ENCODE data around the gene MACROD2. TPM values are rescaled to one million over a fixed set of nuclear protein-coding genes. Genes with fewer than 3 reads are reported as not detected.

MACROD2 gene
- total and polyA plus RNA-seq, 4 donors: 0.66 to 10.5 (median 3.3) TPM

DNA sequence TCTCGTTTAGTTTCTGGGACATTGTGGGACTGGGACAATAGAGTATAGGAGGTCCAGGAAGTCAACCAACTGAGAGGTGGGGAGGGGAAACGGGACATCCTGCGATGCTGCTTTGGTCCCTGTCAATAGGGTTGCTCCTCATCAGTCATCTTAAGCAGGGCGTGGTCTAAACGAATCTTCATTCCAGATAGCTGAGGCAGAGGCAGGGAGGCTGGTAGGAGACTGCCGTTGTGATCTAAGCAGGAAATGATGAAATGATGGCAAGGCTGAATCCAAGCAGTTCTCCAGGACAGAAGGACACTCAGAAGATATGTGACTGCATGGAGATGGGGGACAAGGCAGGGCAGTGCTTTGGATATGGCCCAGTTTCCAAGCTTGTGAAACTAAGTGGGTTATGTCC is 1624.5 kb downstream of the MACROD2 start (continued):
- TF ChIP-seq, protein P1, sequence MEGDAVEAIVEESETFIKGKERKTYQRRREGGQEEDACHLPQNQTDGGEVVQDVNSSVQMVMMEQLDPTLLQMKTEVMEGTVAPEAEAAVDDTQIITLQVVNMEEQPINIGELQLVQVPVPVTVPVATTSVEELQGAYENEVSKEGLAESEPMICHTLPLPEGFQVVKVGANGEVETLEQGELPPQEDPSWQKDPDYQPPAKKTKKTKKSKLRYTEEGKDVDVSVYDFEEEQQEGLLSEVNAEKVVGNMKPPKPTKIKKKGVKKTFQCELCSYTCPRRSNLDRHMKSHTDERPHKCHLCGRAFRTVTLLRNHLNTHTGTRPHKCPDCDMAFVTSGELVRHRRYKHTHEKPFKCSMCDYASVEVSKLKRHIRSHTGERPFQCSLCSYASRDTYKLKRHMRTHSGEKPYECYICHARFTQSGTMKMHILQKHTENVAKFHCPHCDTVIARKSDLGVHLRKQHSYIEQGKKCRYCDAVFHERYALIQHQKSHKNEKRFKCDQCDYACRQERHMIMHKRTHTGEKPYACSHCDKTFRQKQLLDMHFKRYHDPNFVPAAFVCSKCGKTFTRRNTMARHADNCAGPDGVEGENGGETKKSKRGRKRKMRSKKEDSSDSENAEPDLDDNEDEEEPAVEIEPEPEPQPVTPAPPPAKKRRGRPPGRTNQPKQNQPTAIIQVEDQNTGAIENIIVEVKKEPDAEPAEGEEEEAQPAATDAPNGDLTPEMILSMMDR (IDR thresholded peaks at IDR 0.05; ENCODE audit: low read depth, low read length, missing input control): no peak
- TF ChIP-seq YY1 (IDR thresholded peaks at IDR 0.05) (no peak), RAD21 (IDR thresholded peaks at IDR 0.05) (no peak), FOXA1 (IDR thresholded peaks at IDR 0.05) (no peak), EGR1 (IDR thresholded peaks at IDR 0.05; ENCODE audit: low read depth in 2 of 2) (no peak)

DNA sequence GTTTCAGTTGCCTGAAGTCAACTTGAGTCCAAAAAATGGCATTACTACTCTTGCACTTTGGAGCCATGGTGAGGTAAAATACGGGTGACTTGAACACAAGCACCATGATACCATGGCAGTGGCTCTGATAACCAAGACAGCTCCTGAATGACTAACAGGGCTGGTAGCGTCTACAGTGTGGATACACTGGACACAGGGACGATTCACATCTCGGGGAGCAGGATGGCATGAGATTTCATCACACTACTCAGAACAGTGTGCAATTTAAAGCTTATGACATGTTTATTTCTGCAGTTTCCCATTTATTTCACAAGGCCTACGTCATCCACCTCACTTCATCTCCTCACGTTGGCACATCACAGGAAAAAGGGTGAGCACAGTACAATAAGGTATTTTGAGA is 1627.1 kb downstream of the MACROD2 start:
- Histone ChIP-seq H3K9me3 (ENCODE audit: control insufficient read depth in 4 of 4, low read length in 3 of 4) (no peaks in the 10 kb centered on the region), H3K9ac (ENCODE audit: low read depth in 1 of 2, low read length in 2 of 2) (no peak overlapping the region), H3K27me3 (ENCODE audit: control insufficient read depth in 4 of 4, insufficient read depth in 4 of 4, low read length in 3 of 4) (no peaks in the 10 kb centered on the region), H3K27ac (ENCODE audit: low read depth in 1 of 2, low read length in 2 of 2) (no peak overlapping the region), H3K4me3 (ENCODE audit: low read depth in 1 of 3, low read length in 3 of 3) (no peak overlapping the region), H3K36me3 (ENCODE audit: control insufficient read depth in 4 of 4, insufficient read depth in 3 of 4, low read depth in 1 of 4, low read length in 3 of 4) (no peaks in the 10 kb centered on the region), H3K4me1 (ENCODE audit: control insufficient read depth in 4 of 4, insufficient read depth in 4 of 4, low read length in 3 of 4) (no peaks in the 10 kb centered on the region)
- no peak for DNase-seq (ENCODE audit: low spot score)
- WGBS: 91% methylated on average over 6 of the region's 6 CpGs
- TF ChIP-seq RAD21 (IDR thresholded peaks at IDR 0.05) (no peak), YY1 (IDR thresholded peaks at IDR 0.05) (no peak), HNF4G (IDR thresholded peaks at IDR 0.05) (no peak), SP1 (IDR thresholded peaks at IDR 0.05) (no peak), GABPA (IDR thresholded peaks at IDR 0.05 in 1 of 2, conservative IDR thresholded peaks at IDR 0.05 in 1 of 2) (no peak), RXRA (IDR thresholded peaks at IDR 0.05) (no peak), TAF1 (conservative IDR thresholded peaks at IDR 0.05) (no peak), EGR1 (IDR thresholded peaks at IDR 0.05; ENCODE audit: low read depth in 2 of 2) (no peak), HNF4A (conservative IDR thresholded peaks at IDR 0.05) (no peak), FOXA1 (IDR thresholded peaks at IDR 0.05) (no peak), FOXA2 (IDR thresholded peaks at IDR 0.05) (no peak), NR2F2 (IDR thresholded peaks at IDR 0.05) (no peak)
- TF ChIP-seq, protein P2, sequence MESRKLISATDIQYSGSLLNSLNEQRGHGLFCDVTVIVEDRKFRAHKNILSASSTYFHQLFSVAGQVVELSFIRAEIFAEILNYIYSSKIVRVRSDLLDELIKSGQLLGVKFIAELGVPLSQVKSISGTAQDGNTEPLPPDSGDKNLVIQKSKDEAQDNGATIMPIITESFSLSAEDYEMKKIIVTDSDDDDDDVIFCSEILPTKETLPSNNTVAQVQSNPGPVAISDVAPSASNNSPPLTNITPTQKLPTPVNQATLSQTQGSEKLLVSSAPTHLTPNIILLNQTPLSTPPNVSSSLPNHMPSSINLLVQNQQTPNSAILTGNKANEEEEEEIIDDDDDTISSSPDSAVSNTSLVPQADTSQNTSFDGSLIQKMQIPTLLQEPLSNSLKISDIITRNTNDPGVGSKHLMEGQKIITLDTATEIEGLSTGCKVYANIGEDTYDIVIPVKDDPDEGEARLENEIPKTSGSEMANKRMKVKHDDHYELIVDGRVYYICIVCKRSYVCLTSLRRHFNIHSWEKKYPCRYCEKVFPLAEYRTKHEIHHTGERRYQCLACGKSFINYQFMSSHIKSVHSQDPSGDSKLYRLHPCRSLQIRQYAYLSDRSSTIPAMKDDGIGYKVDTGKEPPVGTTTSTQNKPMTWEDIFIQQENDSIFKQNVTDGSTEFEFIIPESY (IDR thresholded peaks at IDR 0.05): no peak
- TF ChIP-seq, protein P3, sequence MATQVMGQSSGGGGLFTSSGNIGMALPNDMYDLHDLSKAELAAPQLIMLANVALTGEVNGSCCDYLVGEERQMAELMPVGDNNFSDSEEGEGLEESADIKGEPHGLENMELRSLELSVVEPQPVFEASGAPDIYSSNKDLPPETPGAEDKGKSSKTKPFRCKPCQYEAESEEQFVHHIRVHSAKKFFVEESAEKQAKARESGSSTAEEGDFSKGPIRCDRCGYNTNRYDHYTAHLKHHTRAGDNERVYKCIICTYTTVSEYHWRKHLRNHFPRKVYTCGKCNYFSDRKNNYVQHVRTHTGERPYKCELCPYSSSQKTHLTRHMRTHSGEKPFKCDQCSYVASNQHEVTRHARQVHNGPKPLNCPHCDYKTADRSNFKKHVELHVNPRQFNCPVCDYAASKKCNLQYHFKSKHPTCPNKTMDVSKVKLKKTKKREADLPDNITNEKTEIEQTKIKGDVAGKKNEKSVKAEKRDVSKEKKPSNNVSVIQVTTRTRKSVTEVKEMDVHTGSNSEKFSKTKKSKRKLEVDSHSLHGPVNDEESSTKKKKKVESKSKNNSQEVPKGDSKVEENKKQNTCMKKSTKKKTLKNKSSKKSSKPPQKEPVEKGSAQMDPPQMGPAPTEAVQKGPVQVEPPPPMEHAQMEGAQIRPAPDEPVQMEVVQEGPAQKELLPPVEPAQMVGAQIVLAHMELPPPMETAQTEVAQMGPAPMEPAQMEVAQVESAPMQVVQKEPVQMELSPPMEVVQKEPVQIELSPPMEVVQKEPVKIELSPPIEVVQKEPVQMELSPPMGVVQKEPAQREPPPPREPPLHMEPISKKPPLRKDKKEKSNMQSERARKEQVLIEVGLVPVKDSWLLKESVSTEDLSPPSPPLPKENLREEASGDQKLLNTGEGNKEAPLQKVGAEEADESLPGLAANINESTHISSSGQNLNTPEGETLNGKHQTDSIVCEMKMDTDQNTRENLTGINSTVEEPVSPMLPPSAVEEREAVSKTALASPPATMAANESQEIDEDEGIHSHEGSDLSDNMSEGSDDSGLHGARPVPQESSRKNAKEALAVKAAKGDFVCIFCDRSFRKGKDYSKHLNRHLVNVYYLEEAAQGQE (IDR thresholded peaks at IDR 0.05): no peak
- TF ChIP-seq, protein P4, sequence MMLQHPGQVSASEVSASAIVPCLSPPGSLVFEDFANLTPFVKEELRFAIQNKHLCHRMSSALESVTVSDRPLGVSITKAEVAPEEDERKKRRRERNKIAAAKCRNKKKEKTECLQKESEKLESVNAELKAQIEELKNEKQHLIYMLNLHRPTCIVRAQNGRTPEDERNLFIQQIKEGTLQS (IDR thresholded peaks at IDR 0.05): no peak
- TF ChIP-seq, protein P5, sequence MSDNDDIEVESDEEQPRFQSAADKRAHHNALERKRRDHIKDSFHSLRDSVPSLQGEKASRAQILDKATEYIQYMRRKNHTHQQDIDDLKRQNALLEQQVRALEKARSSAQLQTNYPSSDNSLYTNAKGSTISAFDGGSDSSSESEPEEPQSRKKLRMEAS (IDR thresholded peaks at IDR 0.05): no peak
- TF ChIP-seq, protein P1 (IDR thresholded peaks at IDR 0.05; ENCODE audit: low read depth, low read length, missing input control): no peak

Data from liver (tissue), 9 donors.